ENCODE results near the gene TPD52L2. TPM values are rescaled to one million over a fixed set of nuclear protein-coding genes. Genes with fewer than 3 reads are reported as not detected.

The TPD52L2 gene
- polyA plus RNA-seq, 3 donors, result 137 to 167 (median 144) TPM

DNA sequence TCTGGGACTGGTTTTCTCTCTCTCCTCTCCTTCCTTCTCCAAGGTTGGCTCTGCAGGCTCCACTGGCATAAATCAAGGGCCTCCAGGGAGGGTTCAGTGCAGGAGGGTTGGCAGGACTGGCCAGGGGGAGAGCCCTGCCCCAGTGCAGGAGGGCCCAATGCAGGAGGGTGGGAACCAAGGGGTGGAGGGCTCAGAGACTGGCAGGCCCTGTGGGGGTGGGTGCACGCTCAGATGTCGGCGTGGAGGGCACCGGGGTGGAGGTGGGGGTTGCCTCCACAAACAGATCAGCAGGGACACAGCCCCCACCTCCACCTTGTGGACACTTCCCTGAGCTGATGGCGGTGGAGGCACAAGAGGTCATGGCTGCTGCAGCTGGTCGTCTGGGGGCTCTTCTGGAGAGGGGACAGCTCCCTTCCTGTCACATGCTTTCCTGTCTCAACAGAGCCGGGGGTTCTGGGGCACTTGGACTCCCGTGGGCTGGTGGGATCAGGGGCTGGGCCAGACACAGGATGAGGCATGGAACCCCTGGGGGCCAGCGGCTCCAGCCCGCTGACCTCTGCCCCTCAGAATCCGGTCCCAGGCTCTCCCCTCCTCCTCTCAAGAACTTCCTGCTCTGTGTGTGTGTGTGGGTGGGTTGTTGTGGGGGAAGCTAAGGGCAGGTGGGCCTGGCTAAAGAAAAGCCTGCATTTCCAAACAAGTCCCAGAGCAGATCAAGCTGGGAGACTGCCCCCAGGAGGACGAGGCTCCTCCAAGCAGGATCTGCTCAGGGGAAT, 6.5 kb upstream of the TPD52L2 start:
- Mint-ChIP-seq H3K4me3 (peak overlapping the region; percentile 62 to 76), H3K4me1 (peaks cover 58% of the 10 kb centered on the region), H3K9me3 (no peaks in the 10 kb centered on the region), H3K27me3 (ENCODE audit: low read depth in 3 of 3) (peaks cover 9 to 50% (median 30%) of the 10 kb centered on the region in 3 donors), H3K27ac (peak overlapping the region in 2 of 7 donors; percentile 26 to 48), H3K36me3 (peaks cover 7 to 29% of the 10 kb centered on the region in 2 donors)
- Histone ChIP-seq H3K4me1 (ENCODE audit: control insufficient read depth in 1 of 2, insufficient read depth in 2 of 2, low read length in 2 of 2) (peaks cover 79 to 83% of the 10 kb centered on the region in 2 donors), H2AFZ (ENCODE audit: insufficient read depth, low read depth, low read length, poor library complexity, severe bottlenecking) (peak overlapping the region; percentile 29), H3K4me3 (replicated peaks in 1 of 3; ENCODE audit: low read depth in 2 of 3, low read length in 3 of 3) (peak overlapping the region in 1 of 3 experiments; percentile 6), H3K9ac (ENCODE audit: insufficient read depth, low read length, poor library complexity, severe bottlenecking) (no peak overlapping the region), H3K27ac (ENCODE audit: low read depth in 1 of 2, low read length in 2 of 2) (no peak overlapping the region), H3K9me3 (replicated peaks in 1 of 2; ENCODE audit: control insufficient read depth in 1 of 2, insufficient read depth in 1 of 2, low read length in 2 of 2) (no peaks in the 10 kb centered on the region), H3K79me2 (ENCODE audit: insufficient read depth, low read length) (peaks cover 21% of the 10 kb centered on the region), H4K20me1 (ENCODE audit: insufficient read depth, low read length) (no peaks in the 10 kb centered on the region), H3K36me3 (replicated peaks in 1 of 2; ENCODE audit: control insufficient read depth in 1 of 2, insufficient read depth in 2 of 2, low read length in 2 of 2) (peaks cover 5 to 10% of the 10 kb centered on the region in 2 donors), H3K4me2 (replicated peaks; ENCODE audit: extremely low read depth, low read length, poor library complexity, severe bottlenecking) (peak overlapping the region; percentile 52), H3K27me3 (ENCODE audit: control insufficient read depth in 2 of 2, insufficient read depth in 2 of 2, low read length in 2 of 2) (peaks cover 0 to 12% of the 10 kb centered on the region in 2 donors)
- TF ChIP-seq, protein P1, sequence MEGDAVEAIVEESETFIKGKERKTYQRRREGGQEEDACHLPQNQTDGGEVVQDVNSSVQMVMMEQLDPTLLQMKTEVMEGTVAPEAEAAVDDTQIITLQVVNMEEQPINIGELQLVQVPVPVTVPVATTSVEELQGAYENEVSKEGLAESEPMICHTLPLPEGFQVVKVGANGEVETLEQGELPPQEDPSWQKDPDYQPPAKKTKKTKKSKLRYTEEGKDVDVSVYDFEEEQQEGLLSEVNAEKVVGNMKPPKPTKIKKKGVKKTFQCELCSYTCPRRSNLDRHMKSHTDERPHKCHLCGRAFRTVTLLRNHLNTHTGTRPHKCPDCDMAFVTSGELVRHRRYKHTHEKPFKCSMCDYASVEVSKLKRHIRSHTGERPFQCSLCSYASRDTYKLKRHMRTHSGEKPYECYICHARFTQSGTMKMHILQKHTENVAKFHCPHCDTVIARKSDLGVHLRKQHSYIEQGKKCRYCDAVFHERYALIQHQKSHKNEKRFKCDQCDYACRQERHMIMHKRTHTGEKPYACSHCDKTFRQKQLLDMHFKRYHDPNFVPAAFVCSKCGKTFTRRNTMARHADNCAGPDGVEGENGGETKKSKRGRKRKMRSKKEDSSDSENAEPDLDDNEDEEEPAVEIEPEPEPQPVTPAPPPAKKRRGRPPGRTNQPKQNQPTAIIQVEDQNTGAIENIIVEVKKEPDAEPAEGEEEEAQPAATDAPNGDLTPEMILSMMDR (IDR thresholded peaks at IDR 0.05), result no peak
- WGBS (ENCODE audit: insufficient coverage), result 0% methylated on average over 4 of the region's 12 CpGs
- intact Hi-C loops (cut with micrococcal nuclease), result loop anchor here in 1 of 2 donors (10.0 kb wide), 1 partner anchor 54 kb away; no protein-coding TSS in a partner anchor
- no peak for DNase-seq

DNA sequence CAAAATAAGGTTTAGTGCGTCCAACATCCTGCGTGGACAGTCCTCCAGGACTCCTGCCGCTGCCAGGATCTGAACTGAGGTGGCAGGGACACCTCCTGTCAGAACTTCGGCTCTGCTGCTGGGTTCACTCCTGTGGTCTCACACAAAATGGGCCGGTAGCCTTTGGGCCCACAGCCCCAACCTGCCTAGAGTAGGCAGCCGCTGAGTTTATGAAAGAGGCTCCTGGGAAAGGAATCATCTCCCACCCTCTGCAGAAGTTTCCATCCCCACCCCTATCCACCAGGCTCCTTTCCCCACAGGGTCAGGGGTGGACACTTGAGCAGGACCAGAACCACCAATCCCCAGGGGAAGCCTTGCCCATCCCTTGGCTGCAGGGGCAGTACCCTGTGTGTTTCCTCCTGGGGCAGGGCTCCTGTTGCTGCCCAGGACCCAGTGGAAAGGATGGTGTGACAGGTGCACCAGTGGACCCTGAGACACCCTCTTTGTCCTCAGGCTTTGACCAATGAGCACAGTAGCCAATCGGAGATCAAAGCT, 5.8 kb upstream of the TPD52L2 start:
- DNase-seq, result no peak
- H3K9me3 Mint-ChIP-seq, result no peaks in the 10 kb centered on the region
- H3K27ac ChIP-seq (ENCODE audit: low read depth in 1 of 2, low read length in 2 of 2), result no peak overlapping the region
- peaks cover 58% of the 10 kb centered on the region for H3K4me1 Mint-ChIP-seq
- TF ChIP-seq, protein P1 (IDR thresholded peaks at IDR 0.05), result no peak
- no peak overlapping the region for H3K9ac ChIP-seq (ENCODE audit: insufficient read depth, low read length, poor library complexity, severe bottlenecking)
- H3K4me2 ChIP-seq (replicated peaks; ENCODE audit: extremely low read depth, low read length, poor library complexity, severe bottlenecking), result peak overlapping the region; percentile 52
- no peaks in the 10 kb centered on the region for H4K20me1 ChIP-seq (ENCODE audit: insufficient read depth, low read length)
- H3K36me3 Mint-ChIP-seq, result peaks cover 7 to 30% of the 10 kb centered on the region in 2 donors
- H3K27ac Mint-ChIP-seq, result peak overlapping the region in 2 of 7 donors; percentile 30 to 43
- H3K36me3 ChIP-seq (replicated peaks in 1 of 2; ENCODE audit: control insufficient read depth in 1 of 2, insufficient read depth in 2 of 2, low read length in 2 of 2), result peaks cover 5 to 10% of the 10 kb centered on the region in 2 donors
- H3K4me3 ChIP-seq (replicated peaks in 1 of 3; ENCODE audit: low read depth in 2 of 3, low read length in 3 of 3), result peak overlapping the region in 1 of 3 experiments; percentile 6
- H3K4me1 ChIP-seq (ENCODE audit: control insufficient read depth in 1 of 2, insufficient read depth in 2 of 2, low read length in 2 of 2), result peaks cover 77 to 83% of the 10 kb centered on the region in 2 donors
- H3K27me3 ChIP-seq (ENCODE audit: control insufficient read depth in 2 of 2, insufficient read depth in 2 of 2, low read length in 2 of 2), result peaks cover 0 to 11% of the 10 kb centered on the region in 2 donors
- H2AFZ ChIP-seq (ENCODE audit: insufficient read depth, low read depth, low read length, poor library complexity, severe bottlenecking), result peak overlapping the region; percentile 29
- 48% methylated on average over 5 of the region's 7 CpGs for WGBS (ENCODE audit: insufficient coverage)
- H3K79me2 ChIP-seq (ENCODE audit: insufficient read depth, low read length), result peaks cover 21% of the 10 kb centered on the region
- intact Hi-C loops (cut with micrococcal nuclease), result loop anchor here in 1 of 2 donors (10.0 kb wide), 1 partner anchor 54 kb away; no protein-coding TSS in a partner anchor
- no peaks in the 10 kb centered on the region for H3K9me3 ChIP-seq (replicated peaks in 1 of 2; ENCODE audit: control insufficient read depth in 1 of 2, insufficient read depth in 1 of 2, low read length in 2 of 2)
- peaks cover 9 to 47% (median 30%) of the 10 kb centered on the region in 3 donors for H3K27me3 Mint-ChIP-seq (ENCODE audit: low read depth in 3 of 3)
- H3K4me3 Mint-ChIP-seq, result peak overlapping the region in 1 of 2 donors; percentile 76
